Renal cortex interstitium (tissue), 11 donors: ENCODE data around the gene EIF2B4. TPM values are rescaled to one million over a fixed set of nuclear protein-coding genes. Genes with fewer than 3 reads are reported as not detected.

Source experiments
- DNase-seq, 11 donors: peaks; one replicate each; pipeline ENCODE4 v3.0.0-alpha.2; 2013; ENCODE audit warnings: low read depth in 9 of 11, low spot score in 4 of 11; ENCODE audit errors: extremely low read depth in 1 of 11
- polyA plus RNA-seq, 3 donors: library from polyadenylated mRNA; unstranded; fragments of 120-200 nt; gene quantifications; one replicate each; pipeline ENCODE4 v1.2.1, GENCODE V29; 2013; ENCODE audit not compliant: insufficient read length in 3 of 3

Gene EIF2B4
- polyA plus RNA-seq, 3 donors = 49.7 to 56.0 (median 52.3) TPM

GRCh38 chr2:27316655-27317412 is 53.3 kb downstream of the EIF2B4 start:
- no peak for DNase-seq

DNA sequence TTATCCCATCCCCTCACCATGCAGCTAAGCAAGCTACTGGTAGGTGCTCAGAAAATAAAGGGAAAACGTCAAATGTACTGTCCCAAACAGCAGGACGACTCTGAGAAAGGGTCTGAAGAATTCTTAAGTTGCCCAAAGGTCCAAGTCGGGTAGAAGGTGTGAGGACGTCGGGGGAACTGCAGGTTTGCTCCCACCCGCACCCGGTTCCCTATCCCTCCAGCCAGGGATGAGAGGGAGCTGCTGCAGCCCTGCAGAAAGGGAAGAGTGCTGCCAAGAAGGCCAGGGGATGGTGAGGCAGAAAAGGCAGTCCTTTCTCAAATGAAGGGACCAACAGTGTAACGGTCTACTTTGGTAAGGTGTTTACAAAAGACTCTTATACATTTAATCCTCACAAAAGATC is 55.0 kb downstream of the EIF2B4 start:
- DNase-seq = no peak

GRCh38 chr2:27314709-27315108 is 55.4 kb downstream of the EIF2B4 start:
- no peak for DNase-seq

Other genes starting within 250 kb of the EIF2B4 start
- gene ABHD1, start 246.5 kb downstream of the EIF2B4 start, polyA plus RNA-seq = 1 to 10 TPM; 1.3 to 1.9 (median 1.6) TPM
- 10 to 100 TPM; 42.0 to 55.0 (median 46.4) TPM for gene PREB, start 235.7 kb downstream of the EIF2B4 start, polyA plus RNA-seq
- gene PRR30, start 230.9 kb downstream of the EIF2B4 start, polyA plus RNA-seq = not detected
- under 1 TPM; 0.51 to 0.78 (median 0.62) TPM for gene TCF23, start 221.3 kb downstream of the EIF2B4 start, polyA plus RNA-seq
- gene ATRAID, start 158.3 kb downstream of the EIF2B4 start, polyA plus RNA-seq = 100 to 1,000 TPM; 148 to 150 (median 148) TPM
- 10 to 100 TPM; 37.2 to 47.6 (median 42.0) TPM for gene SLC5A6, start 158.1 kb downstream of the EIF2B4 start, polyA plus RNA-seq
- 10 to 100 TPM; 50.4 to 54.6 (median 54.1) TPM for gene CAD, start 153.0 kb downstream of the EIF2B4 start, polyA plus RNA-seq
- 1 to 10 TPM; 6.0 to 9.2 (median 7.6) TPM for gene SLC30A3, start 107.3 kb downstream of the EIF2B4 start, polyA plus RNA-seq
- 1 to 10 TPM in 2 of 3 donors, under 1 TPM in 1; 0.59 to 1.7 (median 1.4) TPM for gene DNAJC5G, start 94.9 kb downstream of the EIF2B4 start, polyA plus RNA-seq
- gene TRIM54, start 87.9 kb downstream of the EIF2B4 start, polyA plus RNA-seq = 1 to 10 TPM; 5.3 to 7.7 (median 5.7) TPM
- 1 to 10 TPM in 1 of 3 donors, under 1 TPM in 2; 0.56 to 1.1 (median 0.82) TPM for gene UCN, start 61.9 kb downstream of the EIF2B4 start, polyA plus RNA-seq
- 10 to 100 TPM; 74.0 to 90.5 (median 81.4) TPM for gene MPV17, start 47.2 kb downstream of the EIF2B4 start, polyA plus RNA-seq
- 10 to 100 TPM; 68.4 to 72.3 (median 71.3) TPM for gene GTF3C2, start 13.6 kb downstream of the EIF2B4 start, polyA plus RNA-seq
- gene SNX17, start 278 bp upstream of the EIF2B4 start, polyA plus RNA-seq = 100 to 1,000 TPM; 101 to 110 (median 101) TPM
- 10 to 100 TPM; 14.9 to 22.5 (median 21.0) TPM for gene ZNF513, start 10.4 kb upstream of the EIF2B4 start, polyA plus RNA-seq
- 100 to 1,000 TPM in 1 of 3 donors, 10 to 100 TPM in 2; 84.3 to 105 (median 95.1) TPM for gene PPM1G, start 39.3 kb upstream of the EIF2B4 start, polyA plus RNA-seq
- gene NRBP1, start 58.3 kb upstream of the EIF2B4 start, polyA plus RNA-seq = 100 to 1,000 TPM; 122 to 134 (median 123) TPM
- gene KRTCAP3, start 72.0 kb upstream of the EIF2B4 start, polyA plus RNA-seq = 10 to 100 TPM in 1 of 3 donors, 1 to 10 TPM in 2; 5.1 to 10.8 (median 8.6) TPM
- gene IFT172, start 119.4 kb upstream of the EIF2B4 start, polyA plus RNA-seq = 10 to 100 TPM; 44.4 to 66.7 (median 46.0) TPM
- gene FNDC4, start 124.9 kb upstream of the EIF2B4 start, polyA plus RNA-seq = 1 to 10 TPM; 6.4 to 8.1 (median 7.0) TPM
- gene GCKR, start 126.5 kb upstream of the EIF2B4 start, polyA plus RNA-seq = under 1 TPM in 2 of 3 donors, not detected in 1; 0.20 to 0.38 TPM
- 10 to 100 TPM; 75.8 to 84.2 (median 76.3) TPM for gene ZNF512, start 212.7 kb upstream of the EIF2B4 start, polyA plus RNA-seq